ENCODE results near the gene SEPTIN12. TPM values are rescaled to one million over a fixed set of nuclear protein-coding genes. Genes with fewer than 3 reads are reported as not detected.

The SEPTIN12 gene
- total RNA-seq, 4 donors from 2014 or later, result 0.54 TPM; not detected in 3

DNA sequence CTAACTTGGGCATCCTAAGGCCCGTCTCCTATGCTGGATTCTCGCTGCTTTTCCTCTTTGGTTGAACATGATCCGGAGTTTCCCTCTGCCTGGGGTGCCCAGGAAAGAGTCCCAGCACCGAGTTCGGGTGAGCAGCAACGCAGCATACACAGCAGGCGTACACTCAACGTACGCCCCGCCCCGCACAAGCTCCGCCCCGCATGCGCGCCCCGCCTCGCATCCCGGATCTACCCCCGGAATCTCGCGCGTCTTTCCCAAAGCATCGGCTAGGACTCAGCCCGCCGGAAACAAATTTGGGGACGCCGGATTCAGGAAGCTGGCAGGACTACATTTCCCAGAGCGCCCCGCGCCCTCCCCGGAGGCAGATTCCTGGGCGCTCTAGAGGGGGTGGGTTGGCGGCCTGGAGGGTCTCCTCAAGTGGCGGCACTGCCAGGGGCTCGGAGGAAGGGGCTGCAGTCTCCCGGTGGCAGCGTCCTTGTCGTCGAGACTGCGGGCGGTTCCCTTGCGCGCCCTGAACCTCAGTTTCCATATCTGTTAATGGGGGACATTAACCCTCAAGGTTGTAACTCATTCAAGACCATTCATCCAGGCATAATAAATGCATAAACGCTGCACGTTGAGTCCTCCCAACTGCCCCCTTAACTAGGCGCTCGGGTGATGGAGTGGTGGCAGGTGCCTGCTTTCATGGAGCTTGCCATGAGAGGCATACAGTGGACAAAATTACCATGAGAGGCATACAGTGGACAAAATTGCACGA is 19.4 kb downstream of the SEPTIN12 start:
- H3K27ac ChIP-seq, result peak overlapping the region; percentile 62 to 77 (median 75)
- intact Hi-C loops (cut with DNase I), result loop anchor here (5.0 kb wide), 1 partner anchor 34 kb away; the partner anchor contains the start of gene ROGDI
- peaks cover 6 to 21% of the 10 kb centered on the region in 2 donors for H3K4me1 ChIP-seq
- peak; percentile 97 to 98 for DNase-seq
- 8 to 10% methylated on average over 10 to 15 of the region's 48 CpGs for WGBS, 2 donors
- no peaks in the 10 kb centered on the region for H3K27me3 ChIP-seq
- H3K9me3 ChIP-seq, result no peaks in the 10 kb centered on the region
- peaks cover 6% of the 10 kb centered on the region in 2 donors for H3K36me3 ChIP-seq
- H3K4me3 ChIP-seq (replicated peaks in 1 of 3), result peak overlapping the region in 2 of 3 donors; percentile 5 to 42
- TF ChIP-seq POLR2A (IDR thresholded peaks at IDR 0.05) (peak in 1 of 2 donors; percentile 82), CTCF (IDR thresholded peaks at IDR 0.05) (no peak)

DNA sequence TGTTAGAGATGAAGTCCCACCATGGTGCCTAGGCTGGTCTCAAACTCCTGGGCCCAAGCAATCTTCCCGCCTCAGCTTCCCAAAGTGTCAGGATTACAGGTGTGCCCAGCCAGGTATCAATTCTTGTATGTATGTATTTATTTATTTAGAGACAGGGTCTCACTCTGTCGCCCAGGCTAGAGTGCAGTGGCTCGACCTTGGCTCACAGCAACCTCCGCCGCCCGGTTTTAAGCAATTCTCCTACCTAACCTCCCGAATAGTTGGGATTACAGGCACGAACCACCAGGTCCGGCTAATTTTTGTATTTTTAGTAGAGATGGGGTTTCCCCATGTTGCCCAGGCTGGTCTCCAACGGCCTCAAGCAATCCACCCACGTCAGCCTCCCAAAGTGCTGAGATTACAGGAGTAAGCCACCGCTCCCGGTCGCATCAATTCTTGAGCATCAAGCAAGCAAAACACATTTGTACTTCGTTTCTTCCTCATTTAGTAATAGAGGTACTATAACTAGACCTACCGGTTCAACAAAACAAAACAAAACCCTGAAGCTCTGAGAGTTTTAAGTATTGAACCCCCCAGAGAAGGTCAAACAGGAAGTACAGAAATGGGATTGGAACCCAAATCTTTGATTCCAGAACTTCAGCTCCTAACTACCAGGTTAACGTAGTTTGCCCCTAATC is 20.1 kb downstream of the SEPTIN12 start:
- DNase-seq, result peak; percentile 19 to 37

DNA sequence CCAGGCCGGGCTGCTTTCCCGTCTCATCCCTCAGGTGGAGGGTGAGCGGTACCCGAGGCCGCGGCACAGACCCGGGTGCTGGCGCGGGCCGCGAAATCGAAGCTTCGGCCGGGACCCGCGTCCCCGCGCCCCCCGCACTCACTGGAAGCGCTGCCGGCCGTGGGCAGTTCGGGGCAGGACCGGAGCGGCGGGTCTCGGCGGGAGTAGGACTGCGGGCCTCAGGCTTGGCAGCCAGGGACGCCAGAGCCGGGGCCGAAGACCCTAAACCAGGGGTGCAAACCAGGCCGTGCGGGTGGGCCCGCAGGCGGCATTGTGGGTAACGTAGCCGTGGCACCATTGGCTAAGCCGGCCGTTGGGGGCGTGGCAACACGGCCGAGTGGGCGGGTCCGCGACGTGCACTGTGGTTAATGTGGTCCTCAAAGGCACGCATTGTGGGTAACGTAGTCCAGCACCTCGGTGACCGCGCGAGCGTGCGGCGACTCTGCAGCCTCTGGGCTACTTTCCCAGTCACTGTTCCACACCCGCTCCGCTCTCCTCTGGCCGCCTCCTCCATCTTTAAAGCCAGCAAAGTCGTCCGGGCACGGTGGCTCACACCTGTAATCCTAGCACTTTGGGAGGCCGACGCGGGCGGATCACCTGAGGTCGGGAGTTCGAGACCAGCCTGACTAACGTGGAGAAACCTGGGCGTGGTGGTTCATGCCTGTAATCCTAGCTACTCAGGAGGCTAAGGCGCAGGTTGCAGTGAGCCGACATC is 21.1 kb downstream of the SEPTIN12 start, which contains the start of gene ZNF500:
Gene ZNF500 (minus strand): TSS at position 288 of the 754 bp plus-strand sequence. CDS start 1,184 bp downstream, outside the sequence.
- DNase-seq, result peak; percentile 99
- Histone ChIP-seq H3K36me3 (peaks cover 21% of the 10 kb centered on the region in 2 donors), H3K27ac (peak within 1 kb of the TSS; percentile 75 to 80 (median 77)), H3K9me3 (no peaks in the 10 kb centered on the region), H3K27me3 (no peaks in the 10 kb centered on the region), H3K4me1 (peaks cover 6 to 21% of the 10 kb centered on the region in 2 donors), H3K4me3 (replicated peaks in 1 of 3) (peak within 1 kb of the TSS; percentile 34 to 97 (median 93))
- TF ChIP-seq POLR2A (IDR thresholded peaks at IDR 0.05) (peak in 1 of 2 donors; percentile 72), CTCF (IDR thresholded peaks at IDR 0.05) (no peak)
- intact Hi-C loops (cut with DNase I), result loop anchor here (5.0 kb wide), 1 partner anchor 35 kb away; the partner anchor contains the start of gene ROGDI
- 11% methylated on average over 20 to 36 of the region's 72 CpGs for WGBS, 2 donors

More for the DNA sequence above, 20.1 kb downstream of the SEPTIN12 start:
- TF ChIP-seq CTCF (IDR thresholded peaks at IDR 0.05) (no peak), POLR2A (IDR thresholded peaks at IDR 0.05) (no peak)
- Histone ChIP-seq H3K4me3 (replicated peaks in 1 of 3) (peak overlapping the region in 1 of 3 donors; percentile 16), H3K36me3 (peaks cover 12 to 13% of the 10 kb centered on the region in 2 donors), H3K4me1 (peaks cover 6 to 21% of the 10 kb centered on the region in 2 donors), H3K9me3 (no peaks in the 10 kb centered on the region), H3K27ac (peak overlapping the region; percentile 62 to 77 (median 75)), H3K27me3 (no peaks in the 10 kb centered on the region)
- 50 to 63% methylated on average over 17 of the region's 17 CpGs for WGBS, 2 donors
- intact Hi-C loops (cut with DNase I), result loop anchor here (5.0 kb wide), 1 partner anchor 34 kb away; the partner anchor contains the start of gene ROGDI

GRCh38 chr16:4765511-4766474 is 22.4 kb downstream of the SEPTIN12 start:
- no peak overlapping the region for H3K27ac ChIP-seq
- intact Hi-C loops (cut with DNase I), result loop anchor here (5.0 kb wide), 1 partner anchor 37 kb away; the partner anchor contains the start of gene ROGDI
- WGBS, 2 donors, result 73 to 77% methylated on average over 17 to 26 of the region's 26 CpGs
- H3K36me3 ChIP-seq, result peaks cover 30 to 33% of the 10 kb centered on the region in 2 donors
- H3K9me3 ChIP-seq, result no peaks in the 10 kb centered on the region
- peak overlapping the region; percentile 34 to 97 (median 93) for H3K4me3 ChIP-seq (replicated peaks in 1 of 3)
- no peaks in the 10 kb centered on the region for H3K27me3 ChIP-seq
- TF ChIP-seq POLR2A (IDR thresholded peaks at IDR 0.05), result no peak
- TF ChIP-seq CTCF (IDR thresholded peaks at IDR 0.05), result no peak
- DNase-seq, result no peak
- H3K4me1 ChIP-seq, result peaks cover 6 to 21% of the 10 kb centered on the region in 2 donors

Data from thyroid gland (tissue), 4 donors.